Measurements from ENCODE around the gene RTRAF.
A peak's percentile ranks its signal among the peaks of the same experiment; 100 is the strongest.

RTRAF gene

DNA sequence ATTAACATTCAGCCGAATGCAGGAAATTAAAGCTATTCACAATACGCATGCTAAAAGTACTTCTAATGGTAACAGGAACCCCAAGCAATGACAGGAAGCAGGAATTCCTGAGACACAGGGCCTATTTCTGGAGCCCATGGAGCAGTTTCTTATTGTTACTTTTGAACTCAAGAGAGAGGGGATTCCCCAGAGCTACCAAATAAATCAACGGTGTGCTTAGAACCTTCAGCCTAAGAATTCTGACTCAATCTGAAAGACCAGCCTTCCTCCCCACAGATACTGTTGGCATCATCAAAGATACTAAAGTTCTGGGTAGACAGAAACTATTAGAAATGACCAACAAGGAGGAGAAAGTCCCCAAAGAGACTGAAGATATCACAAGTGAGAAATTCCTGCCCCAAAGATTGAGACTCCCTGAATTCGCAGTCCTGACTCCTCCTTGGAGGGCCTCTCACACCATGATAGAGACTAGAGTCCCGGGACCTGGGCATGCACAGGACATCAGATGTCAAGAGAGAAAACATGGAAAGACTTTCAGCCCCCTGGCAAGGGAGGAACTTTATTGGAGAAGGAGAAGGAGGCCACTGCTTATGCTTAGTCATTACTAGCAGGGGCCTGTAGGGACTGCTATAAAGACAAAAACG, 32.7 kb downstream of the RTRAF start:
- peak; percentile 5 for DNase-seq

DNA sequence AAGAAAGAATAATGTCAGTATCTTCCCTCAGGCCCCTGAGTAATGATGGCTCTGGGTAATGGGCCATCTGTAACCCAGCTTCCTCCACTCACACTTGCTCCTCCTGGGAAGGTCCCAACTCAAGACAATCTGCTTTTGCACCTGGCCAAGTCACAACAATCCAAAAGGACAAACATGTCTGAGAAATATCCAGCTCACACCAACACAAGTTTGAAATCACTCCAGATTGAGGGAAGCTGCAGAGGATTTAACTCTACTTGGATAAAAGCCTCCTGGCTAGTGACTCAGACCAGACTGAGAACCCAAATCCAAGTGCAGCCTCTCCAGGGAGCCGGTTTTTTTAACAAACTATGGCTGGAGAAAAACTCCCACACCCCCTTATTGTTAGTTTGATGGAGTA, 34.2 kb downstream of the RTRAF start:
- DNase-seq, result no peak

DNA sequence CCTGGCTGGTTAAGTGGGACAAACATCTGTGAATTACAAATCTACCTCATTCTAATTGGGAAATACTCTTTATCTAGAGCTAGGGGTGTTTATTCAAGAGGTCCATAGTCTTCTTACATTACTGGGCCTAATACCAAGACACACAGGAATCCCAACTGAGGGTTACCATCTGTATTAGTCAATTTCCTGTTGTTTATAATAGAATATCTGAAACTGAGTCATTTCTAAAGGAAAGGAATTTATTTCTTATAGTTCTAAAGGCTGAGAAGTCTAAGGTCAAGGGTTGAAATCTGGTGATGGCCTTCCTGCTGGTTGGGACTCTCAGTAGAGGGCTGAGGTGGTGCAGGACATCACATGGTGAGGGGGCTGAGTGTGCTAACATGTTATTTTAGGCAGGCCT, 36.0 kb downstream of the RTRAF start:
- DNase-seq, result no peak

DNA sequence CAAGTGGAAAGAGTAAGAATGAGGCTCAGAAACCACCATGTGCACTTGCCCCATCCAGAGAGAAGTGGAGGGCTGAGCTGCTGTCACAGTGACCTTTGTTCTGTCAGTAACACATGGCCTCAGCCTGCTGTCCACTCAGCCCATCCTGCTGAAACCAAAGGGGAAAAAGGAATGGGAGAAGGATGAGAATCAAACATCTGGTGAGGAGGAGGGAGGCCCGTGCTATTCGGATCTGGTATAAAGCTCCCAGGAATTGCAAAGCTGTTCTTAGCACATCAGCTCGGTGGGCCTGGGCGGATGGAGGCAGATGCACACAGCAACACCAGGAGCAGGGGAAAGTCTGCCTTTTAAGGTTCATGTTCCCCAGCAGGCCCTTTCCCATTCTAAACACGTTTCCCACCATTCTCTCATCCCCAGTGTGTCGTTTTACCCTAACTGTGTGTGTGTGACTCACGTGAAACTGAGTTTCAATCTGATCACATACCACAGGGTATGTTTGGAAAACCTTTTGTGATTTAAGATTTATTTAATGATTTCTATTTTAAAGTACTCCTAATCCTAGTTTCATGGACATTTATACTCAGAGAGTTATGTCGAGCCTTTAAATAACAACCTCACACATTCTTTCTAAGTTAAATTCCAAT, 36.8 kb downstream of the RTRAF start:
- DNase-seq, result no peak

DNA sequence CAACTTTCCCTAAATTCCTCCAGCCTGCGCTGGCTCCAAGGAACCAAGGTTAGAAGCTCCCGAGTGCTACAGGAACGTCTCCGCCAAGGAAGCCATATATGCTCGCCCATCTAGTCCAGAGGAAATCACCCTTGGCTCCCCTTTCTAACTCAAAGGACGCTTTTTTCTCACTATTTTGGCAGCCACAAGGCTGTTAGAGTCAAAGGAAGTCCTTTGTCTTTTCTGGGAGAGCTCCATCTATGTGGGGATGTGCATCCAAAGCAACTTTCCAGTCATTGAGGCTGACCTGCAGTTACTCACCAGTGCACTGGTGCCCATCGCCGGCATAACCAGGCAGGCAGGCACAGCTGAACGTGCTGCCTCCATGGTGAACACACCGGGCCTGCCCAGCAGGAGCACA, 37.6 kb downstream of the RTRAF start:
- no peak for DNase-seq

DNA sequence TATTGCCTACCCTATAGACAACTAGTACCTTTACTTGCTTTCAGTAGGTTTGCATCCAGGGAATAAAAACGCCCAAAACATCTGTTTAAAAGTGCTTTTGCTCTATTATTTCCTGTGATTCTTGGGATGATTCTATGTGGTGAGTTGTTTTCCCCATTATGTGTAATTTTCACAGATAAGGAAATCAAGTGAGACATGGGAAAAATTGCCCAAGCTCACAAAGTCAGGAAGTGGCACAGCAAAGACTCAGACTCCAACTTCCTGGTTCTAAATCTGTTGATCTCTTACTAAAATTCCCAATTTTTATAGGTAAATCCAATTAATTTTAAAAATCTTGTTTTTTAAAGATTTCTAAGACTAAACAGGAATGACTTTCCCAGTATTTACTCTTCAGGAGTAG, 40.5 kb downstream of the RTRAF start:
- DNase-seq, result no peak

DNA sequence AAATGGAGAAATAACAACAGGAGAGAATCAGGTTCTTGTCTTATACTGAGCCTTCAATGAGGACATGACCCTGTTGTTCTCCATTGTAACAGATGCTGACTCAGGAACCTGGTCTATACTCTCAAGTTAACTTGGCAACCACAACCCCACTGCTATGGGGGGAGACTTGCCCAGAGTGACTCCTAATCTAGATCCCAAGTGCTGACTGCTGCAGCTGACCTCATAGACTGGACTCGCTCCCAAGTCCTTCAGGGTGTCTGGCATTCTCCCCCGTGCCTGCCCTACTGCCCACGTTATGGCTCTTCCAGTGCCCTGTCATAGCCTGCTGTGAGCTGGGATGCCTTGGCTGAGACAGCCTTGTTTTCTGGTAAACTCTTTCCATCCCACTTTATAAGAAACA, 42.4 kb downstream of the RTRAF start:
- DNase-seq, result no peak

DNA sequence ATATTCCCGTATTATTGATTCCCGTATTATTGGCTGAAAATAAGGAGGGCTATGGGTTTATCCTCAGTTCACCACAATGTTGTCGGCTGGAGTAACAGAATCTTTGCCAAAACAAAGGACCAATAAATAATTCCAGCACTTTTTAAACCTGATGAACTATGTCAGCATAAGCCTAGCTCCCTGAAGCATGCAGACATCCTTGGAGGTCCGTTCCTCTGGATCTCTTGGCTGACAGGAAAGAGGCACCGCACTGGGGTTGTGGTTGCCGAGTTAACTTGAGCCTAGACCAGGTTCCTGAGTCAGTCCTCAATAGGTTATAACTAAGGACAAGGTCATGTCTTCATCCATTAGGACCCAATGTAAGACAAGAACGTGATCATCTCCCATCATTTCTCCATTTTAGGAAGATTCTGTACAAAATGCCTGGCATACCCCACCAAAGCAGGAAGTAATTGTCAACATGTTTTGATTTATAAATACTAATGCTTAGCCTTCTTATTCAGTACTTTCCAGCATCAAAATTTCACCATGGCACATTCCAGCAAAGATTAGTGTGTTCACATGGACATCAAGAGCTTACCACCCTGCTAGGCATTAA, 43.0 kb downstream of the RTRAF start:
- no peak for DNase-seq

DNA sequence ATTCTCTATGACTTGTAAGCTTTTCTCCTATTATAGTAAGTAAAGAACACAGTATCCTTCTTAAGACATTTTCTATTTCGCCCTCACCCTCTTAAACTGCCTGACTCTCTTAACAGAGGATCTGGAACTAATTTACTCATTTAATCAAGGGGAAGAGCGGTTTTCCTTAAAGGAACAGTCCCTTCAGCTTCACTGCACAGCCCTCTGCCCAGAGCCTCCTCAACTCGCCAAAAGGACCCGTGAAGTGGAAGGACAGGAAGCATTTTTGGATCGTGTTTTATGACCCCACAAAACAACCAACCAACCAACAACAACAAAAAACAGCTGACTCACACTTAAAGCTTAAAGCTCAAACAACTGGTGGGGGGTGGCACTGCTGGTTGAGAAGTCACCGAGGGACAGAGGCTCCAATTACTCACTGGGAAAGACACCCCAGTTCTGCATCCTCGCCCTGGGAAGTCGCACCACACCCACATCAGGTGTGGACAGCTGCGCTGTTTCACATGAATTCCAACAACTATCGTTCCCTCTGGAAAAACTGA, 43.8 kb downstream of the RTRAF start:
- no peak for DNase-seq

DNA sequence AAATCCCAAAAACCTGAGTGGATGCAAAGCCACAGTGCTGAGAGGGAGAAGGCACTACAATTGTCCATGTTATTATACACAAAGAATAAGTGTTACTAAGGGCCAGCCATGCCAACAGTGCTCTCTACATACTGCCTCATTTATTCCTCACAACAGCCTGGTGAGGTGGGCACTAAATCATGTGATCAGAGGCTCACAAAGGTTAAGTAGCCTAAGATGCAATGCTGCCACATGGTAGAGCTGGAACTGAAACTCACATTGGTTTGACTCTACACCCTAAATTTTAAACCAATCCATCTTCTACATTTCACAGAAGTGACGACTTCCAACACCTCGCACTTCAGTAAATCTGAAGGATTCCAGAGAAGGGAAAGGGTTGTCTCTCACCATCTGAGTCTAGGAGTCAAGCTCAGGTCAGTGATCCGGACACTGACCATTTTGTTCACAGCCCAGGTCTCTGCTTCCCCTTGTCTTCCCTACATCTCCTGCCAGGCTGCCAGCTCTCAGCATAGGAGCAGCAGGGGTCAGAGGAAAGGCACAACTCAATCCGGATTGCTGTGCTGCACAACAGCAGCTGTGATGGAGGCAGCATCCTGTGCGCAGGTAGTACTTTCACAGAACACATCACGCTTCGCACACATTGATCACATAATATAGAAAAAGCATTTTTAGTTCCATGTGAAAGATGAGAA, 49.9 kb downstream of the RTRAF start:
- no peak for DNase-seq

DNA sequence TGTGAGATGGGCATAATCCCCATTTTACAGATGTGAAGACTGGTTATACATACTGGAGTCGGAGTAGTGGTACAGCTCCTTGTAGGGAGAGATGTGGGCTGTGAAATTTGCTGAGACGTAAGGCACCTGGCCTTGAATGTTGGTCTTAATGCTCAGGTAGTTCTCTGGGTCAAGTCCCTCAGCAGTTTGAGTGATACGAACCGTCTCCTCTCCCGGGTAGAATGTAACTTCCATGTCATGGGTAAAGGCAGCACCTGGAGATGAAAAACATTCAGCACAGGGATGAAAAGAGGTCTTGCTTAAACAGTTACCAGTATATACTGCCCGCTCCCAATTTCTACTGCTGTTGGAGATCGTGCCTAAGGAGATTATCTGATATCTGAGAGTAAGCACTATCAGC, 51.3 kb downstream of the RTRAF start:
- no peak for DNase-seq

DNA sequence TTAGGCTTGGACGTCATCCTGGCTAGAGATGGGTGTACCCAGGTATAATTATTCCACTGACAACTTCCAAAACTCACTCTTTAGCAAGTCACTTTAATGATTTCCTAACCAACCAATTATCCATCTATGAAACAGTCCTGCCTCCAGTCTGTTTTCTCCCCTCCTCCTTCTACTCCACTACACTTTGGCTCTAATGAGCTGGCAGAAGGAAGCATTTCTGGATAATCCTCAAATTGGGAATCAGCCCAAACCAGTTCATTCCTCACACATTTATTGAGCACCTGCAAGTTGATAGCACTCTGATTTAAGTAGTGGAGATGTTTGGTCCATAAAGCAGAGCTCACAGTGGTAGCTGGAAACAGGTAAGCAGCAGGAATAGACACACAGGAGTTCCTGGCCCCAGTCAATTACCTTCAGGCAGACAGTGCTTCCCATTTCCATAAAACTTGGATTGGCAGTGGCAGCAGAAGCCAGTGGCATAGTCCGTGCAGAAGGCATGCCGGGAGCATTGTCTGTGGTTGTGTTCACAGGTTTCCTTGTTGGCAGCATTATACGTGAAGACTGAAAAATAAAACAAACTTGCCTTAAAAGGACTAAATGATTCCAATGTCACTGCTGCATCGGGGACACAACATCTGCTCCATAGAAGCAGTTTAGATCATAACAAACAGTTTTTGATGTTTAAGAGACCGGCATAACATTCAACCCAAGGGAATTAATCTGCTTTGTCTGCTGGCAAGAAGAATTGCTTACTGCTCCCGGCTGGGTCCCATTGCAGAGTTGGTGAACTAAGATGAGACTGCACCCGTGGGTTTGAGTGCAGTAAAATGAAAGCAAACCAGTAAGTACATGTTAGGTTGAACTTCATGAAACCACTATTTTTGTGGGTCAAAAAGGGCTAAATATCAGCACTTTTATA, 53.3 kb downstream of the RTRAF start:
- DNase-seq, result no peak

DNA sequence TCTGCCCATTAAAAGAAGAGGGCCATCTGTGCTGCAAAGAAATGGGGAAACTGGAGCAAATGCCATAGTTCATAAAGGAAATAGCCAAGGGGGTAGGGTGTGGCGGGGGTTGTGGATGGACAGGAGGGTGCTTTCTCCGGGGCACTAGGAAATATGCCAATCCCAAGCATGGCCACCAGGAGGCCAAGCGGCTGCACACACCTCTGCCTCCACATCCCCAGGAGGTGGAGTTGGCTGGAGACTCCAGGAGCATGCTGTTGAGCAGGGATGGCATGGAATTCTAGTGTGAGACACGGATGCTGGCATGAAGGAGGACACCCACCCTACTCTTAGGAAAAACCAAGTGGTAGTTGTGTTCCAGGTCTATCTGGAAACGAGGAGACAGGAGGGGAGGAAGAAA, 54.3 kb downstream of the RTRAF start:
- peak; percentile 27 for DNase-seq

DNA sequence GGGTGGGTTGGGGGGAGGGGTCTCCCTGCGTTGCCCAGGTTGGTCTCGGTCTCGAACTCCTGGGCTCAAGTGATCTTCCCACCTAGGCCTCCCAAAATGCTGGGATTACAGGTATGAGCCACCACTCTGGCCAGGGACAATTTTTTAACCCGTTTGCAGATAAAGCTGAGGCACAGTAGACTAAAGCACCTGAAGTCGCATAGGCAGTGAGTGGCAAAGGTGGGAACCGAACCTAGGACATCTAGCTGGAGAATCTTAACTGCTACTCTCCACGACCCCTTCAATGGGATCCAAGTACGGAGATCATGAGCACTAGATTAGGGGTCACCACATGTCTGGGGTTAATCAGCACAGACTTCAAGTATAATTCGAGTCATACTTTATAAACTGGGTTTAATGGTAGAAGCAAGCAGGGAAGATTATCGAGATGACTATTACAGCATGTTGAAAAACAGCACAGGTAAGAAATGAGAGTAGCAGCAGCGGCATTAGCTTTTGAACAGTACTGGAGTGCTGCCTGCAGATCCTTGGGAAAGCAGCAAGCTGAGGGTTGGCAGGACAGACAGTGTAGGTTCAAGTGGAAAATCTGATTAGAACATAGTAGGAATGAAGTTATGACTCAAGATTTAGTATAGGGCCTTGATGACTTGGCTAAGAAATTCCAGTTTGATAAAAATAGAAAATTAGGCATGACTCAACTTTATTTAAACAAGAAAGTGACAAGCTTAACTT, 55.6 kb downstream of the RTRAF start:
- no peak for DNase-seq

DNA sequence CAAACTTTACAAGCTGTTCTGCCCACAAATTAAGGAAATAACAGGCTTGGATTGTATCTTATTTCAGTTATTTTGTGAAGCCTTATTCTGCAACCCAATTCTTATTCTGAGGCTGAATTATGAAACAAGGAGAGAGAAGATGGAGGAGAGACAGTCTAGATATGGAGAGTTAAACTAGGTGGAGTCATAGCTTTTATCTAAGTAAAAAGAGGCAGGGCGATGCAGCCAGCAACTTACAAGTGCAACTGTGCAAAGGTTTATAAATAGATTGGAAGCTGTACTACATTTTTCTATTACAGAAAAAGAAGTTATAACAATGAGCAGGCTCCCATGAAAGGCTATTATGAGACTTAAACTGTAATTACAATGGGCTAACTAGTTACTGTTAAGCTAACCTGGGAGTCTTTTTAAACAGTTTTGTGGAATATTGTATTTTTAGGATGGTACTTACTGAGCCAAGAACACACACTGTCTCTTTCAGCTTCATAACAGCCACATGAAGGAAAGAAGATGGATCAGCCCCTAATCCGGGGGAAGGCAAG, 57.1 kb downstream of the RTRAF start:
- DNase-seq, result no peak

DNA sequence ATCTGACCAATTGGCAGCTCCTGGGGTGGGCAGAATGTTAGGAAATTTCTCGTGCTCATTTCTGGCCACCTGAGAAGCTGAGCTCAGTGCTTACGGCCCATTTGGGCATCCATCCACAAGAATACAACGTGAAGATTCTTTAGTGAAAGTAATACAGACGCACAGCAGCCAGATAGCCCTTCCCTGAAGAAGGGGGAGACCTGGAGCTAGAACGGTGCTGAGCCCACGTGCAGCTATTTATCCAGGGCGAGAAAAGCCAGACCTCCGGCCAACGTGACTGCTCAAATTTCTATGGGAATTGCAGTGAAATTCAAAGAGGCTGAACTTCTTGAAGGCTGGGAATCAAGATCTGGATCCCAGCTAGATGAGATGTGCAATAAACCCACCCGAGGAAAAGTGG, 58.8 kb downstream of the RTRAF start:
- no peak for DNase-seq

DNA sequence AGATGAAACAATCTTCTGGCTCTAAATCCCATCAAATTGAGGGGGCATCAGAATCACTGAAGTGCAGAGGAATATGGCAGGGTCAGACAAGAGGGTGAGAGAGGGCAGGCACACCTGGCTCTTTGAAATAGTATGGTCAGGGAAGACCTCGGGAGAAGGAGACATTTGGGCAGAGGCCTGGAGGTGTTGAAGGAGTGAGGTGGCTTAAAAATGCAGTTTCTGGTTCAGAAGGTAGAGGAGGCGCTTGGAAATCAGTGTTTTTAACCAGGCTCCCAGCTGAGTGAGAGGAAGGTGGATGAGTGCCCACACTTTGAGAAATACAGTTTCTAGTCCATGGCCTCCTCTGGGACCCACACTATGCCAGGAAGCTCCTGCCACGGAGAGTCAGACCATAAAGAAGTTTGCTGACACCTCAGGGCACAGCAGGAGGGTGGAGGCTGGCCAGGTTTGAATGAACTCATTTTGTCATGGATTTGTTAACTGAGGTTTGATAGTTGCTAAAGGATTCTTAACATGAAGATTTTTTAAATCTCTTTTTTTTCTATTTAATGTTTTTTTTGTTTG, 59.4 kb downstream of the RTRAF start:
- DNase-seq, result no peak

DNA sequence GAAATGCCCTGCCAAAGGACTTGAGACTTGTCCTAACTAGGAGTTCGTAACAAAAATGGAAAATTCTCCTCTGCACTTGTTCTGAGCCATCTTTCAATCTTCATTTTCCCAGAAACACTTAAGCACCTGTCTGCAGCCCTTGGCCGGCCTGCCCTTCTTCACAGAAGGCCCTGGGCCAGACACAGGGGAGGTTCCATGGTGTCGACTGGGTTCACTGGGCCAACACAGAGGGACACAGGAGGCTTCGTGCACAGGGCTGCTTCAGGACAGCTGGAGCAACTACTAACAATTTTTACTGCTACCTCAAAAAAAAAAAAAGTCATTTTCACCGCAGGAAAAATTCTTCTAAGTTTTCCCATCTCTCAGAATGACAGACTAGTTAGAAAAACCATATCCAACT, 59.9 kb downstream of the RTRAF start:
- DNase-seq, result no peak

DNA sequence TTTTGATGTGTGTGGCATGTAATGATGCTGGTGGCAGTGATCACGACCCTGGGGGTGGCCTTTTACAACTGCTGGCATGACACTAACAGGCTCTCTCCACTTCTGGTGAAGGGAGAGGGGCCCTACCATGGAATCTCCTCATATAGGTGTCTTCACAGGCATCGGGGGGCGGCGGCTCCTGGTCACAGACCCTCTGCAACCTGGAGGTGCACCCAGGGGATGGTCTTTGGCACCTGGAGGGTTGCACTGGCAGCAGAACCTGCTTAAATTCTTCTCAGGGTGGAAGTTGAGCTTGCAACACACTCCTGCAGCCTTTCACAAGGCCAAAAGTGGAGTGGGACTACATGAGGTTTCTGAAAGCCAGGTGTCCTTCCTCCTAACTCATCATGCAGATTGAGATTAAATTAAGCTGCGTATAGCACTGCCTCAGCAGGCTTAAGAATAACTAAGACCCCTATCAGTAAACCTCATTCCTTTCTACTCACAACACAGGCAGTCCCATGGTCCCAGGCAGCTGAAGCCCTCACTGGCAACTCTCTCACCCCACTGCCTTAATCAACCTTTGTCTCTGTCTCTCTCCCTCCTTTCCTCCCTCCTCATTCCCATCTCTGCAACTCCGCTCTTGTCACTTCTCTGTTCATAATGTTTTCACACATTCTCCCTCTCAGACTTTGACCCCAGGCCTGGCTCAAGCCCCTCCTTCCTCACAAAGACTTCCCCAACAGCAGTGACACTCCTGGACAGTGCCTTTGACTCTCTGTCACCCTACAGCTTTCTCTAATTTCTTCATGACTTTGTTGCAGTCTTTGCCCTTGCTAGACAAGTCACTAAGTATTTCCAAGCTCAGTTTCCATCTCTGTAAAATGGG, 60.6 kb downstream of the RTRAF start:
- DNase-seq, result no peak

DNA sequence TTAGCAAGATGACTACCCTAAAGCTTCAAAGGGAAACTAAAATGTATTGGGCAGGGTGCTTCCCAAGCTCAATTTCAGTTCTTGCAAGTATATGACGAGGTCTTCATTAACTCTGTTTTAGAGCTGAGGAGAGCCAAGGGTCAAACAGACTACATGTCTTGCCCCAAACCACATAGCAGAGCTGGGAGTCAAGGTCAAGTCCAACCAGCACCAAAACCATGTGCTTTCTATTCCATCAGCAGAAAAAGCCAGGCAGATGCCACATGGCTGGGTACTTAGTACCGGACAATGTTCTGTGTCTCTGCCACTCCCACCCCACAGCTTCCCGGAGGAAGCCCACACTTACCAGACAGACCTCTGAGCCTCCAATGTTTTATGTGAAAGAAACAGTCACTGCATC, 61.9 kb downstream of the RTRAF start:
- no peak for DNase-seq
